BE2C (cell line): Measurements from ENCODE around the gene EHBP1L1.

ENCODE experiments used
- DNase-seq: peaks from one replicate; pipeline ENCODE4 v3.0.0-alpha.2; 2020
- H3K27me3 ChIP-seq: fragments of 250-450 bp; sonication (Bioruptor Pico); 2 replicates; pipeline ENCODE4 v1.5.1; 2020; ENCODE audit warnings: mild to moderate bottlenecking
- H3K36me3 ChIP-seq: fragments of 250-450 bp; sonication (Bioruptor Pico); 2 replicates; pipeline ENCODE4 v1.5.1; 2020; ENCODE audit warnings: mild to moderate bottlenecking
- H3K4me1 ChIP-seq: fragments of 250-450 bp; sonication (Bioruptor Pico); 2 replicates; pipeline ENCODE4 v1.5.1; 2020
- H3K4me3 ChIP-seq: 2 replicates; pipeline ENCODE4 v1.5.1; 2011; ENCODE audit warnings: low read depth, low read length
- H3K9me3 ChIP-seq: fragments of 250-450 bp; sonication (Bioruptor Pico); 2 replicates; pipeline ENCODE4 v1.5.1; 2020
- CTCF ChIP-seq: IDR thresholded peaks from 2 replicates; pipeline ENCODE4 v1.5.1; 2012; ENCODE audit warnings: mild to moderate bottlenecking, low read depth, low read length

Gene EHBP1L1

GRCh38 chr11:65590240-65590738 lies 14.4 kb downstream of the EHBP1L1 start:
- Histone ChIP-seq H3K36me3 (no peaks in the 10 kb centered on the region), H3K4me1 (no peaks in the 10 kb centered on the region), H3K27me3 (no peaks in the 10 kb centered on the region), H3K9me3 (no peaks in the 10 kb centered on the region), H3K4me3 (no peak overlapping the region)
- DNase-seq, result peak; percentile 41
- no peak for TF ChIP-seq CTCF

DNA sequence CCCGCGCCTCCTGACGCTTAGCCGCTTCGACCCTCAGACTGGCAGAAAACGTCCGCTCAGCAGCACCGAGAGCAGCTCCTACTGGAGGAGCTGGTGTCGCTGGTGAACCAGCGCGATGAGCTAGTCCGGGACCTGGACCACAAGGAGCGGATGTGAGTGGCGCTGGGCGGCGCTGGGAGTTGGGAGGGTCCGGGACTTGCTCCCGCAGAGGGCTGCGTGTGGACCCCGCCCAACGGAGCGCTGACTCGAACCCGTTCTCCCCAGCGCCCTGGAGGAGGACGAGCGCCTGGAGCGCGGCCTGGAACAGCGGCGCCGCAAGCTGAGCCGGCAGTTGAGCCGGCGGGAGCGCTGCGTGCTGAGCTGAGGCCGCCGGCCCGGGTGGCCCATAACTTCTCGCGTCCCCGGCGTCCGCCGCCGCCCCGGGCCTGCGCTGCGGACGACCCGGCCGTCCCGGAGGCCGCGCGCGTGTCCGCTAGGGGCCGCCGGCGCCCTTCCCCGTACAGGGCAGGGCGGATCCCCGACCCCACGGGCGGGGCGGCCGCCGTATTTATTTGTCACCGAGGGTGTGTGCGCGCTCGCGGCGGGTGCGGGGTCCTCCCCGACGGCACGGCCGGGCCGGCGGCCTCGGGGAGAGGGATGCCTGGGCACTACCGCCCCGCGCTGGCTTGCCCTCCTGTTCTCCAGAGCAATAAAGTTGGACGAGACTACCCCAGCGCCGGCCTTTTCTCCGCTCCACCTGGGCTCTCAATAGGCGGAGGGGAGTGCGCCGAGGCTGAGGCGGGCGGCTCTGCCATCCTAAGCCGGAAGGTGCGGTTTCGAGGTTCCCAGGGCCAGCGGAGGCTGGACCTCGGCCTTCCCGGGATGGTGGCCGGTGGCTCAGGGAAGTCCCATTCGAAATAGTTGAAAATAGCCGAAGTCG lies 16.3 kb downstream of the EHBP1L1 start:
- no peak overlapping the region for H3K4me3 ChIP-seq
- H3K36me3 ChIP-seq, result no peaks in the 10 kb centered on the region
- no peaks in the 10 kb centered on the region for H3K9me3 ChIP-seq
- H3K27me3 ChIP-seq, result no peaks in the 10 kb centered on the region
- TF ChIP-seq CTCF, result no peak
- DNase-seq, result no peak
- no peaks in the 10 kb centered on the region for H3K4me1 ChIP-seq

DNA sequence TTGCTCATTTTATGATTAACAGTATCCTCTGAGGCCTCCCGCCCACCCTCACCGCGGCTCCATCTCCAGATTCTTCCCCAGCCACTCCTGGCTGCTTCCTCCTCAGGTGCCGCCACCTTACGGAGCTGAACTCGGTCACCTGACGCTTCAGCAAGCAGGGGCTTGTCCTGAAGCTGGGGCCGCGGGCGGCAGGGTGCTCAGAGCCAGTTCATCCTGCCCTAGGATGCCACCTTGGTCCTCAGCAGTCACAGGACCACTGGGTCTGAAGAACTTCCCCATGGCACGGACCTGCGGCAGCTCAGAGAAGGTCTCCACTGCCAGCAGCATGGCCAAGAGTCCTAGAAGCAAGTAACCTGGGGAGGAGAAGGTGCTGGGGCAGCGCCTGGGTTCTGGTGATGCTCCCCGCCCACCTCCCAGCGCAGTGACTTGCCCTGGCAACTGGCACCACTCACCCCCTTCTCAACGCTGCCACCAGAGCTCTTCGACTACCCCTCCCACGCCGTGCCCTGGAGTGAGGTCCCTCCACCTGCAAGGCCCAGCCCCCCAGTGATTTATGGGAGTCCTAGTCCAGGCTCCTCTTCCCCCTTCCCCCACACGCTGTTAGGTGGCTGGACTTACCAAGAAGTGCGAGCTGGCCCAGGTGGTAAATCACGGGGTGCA lies 17.1 kb downstream of the EHBP1L1 start:
- Histone ChIP-seq H3K4me3 (no peak overlapping the region), H3K27me3 (no peaks in the 10 kb centered on the region), H3K9me3 (no peaks in the 10 kb centered on the region), H3K4me1 (no peaks in the 10 kb centered on the region), H3K36me3 (no peaks in the 10 kb centered on the region)
- TF ChIP-seq CTCF, result no peak
- DNase-seq, result no peak

- Histone ChIP-seq H3K27me3 (no peaks in the 10 kb centered on the region), H3K4me3 (no peak overlapping the region), H3K9me3 (no peaks in the 10 kb centered on the region), H3K36me3 (no peaks in the 10 kb centered on the region), H3K4me1 (no peaks in the 10 kb centered on the region)
- peak; percentile 66 for TF ChIP-seq CTCF
- peak; percentile 64 for DNase-seq
These were observed 17.9 kb downstream of the EHBP1L1 start for GRCh38 chr11:65593518-65594414.

- Histone ChIP-seq H3K9me3 (no peaks in the 10 kb centered on the region), H3K4me3 (no peak overlapping the region), H3K27me3 (no peaks in the 10 kb centered on the region), H3K4me1 (no peaks in the 10 kb centered on the region), H3K36me3 (no peaks in the 10 kb centered on the region)
- TF ChIP-seq CTCF, result no peak
- DNase-seq, result no peak
These were observed 19.3 kb downstream of the EHBP1L1 start for GRCh38 chr11:65595131-65595530.
